UCSD-AML1 (cell line): ENCODE data around the gene C11orf86.
A peak's percentile ranks its signal among the peaks of the same experiment; 100 is the strongest.

Experiments used
- DNase-seq: peaks from one replicate; lab custom pipeline; 2025; ENCODE audit not compliant: unreplicated experiment; lab: John Stamatoyannopoulos, UW

The C11orf86 gene

DNA sequence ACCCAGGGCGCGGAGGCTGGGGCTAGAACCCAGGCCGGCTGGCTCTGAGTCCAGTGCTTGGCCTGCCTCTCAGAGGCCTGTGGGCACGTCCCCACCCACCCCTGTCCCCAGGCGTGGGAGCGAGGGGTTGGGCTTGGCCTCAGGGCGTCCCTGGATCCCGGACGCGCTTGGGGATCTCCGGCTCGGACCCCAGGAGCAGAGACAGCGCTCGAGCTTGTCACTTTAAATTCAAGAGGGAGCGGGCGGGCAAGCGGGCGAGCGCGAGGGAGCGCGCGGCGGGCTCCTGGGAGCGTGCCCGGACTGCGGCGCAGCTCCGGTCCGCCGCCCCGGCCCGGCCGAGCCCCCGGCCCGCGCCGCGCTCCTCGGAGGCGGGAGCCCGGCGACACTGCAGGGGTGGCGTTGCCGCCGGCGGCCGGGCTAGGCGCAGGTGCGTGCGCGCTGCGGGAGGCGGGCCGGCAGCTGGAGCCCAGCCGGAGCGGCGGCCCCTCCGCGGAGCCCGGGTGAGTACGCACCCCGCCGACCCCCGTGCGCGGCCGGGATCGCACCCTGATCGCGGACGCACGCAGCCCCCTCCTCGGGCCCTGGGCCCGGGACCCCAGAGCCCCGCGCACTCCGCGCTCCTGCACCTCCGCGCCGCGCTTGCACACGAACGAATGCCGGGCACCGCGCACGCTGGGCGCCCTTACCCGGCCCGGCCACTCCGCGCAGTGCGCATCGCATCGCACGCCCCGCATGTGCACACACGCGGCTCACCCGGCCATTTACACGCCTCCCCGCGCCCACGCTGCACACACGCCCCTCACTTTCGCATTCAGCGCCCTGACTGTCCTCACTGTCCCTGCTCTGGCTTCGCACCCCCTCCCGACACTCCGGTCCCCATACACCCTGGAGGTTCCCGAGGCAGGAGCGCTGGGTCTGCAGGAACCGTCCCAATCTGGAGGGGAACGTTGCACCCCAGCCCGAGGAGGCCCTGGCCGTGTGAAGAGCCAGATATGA, 48.2 kb downstream of the C11orf86 start, which contains the start of gene SYT12:
Gene SYT12, plus strand, starts transcription at position 174 of the 996 bp plus-strand sequence. CDS start 7,011 bp downstream, outside the sequence.
- no peak for DNase-seq

DNA sequence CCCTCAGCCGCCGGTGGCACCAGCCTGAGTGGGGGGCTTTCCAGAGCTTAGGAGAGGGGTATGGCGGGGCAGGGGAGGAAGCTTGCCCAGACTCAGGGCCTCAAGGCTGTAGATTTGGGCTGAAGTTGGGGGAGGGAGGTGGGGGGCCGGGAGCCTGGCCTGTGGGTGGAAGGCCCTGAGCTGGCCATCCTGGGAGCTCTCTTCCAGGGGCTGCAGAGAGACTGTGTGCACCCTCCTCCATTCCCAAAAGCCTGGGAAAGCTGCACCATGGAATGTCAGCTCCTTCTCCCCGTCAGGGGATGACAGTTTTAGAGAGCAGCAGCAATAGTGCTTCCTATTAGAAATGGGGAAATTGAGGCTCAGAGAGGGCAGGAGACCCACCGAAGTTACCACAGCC, 48.9 kb downstream of the C11orf86 start:
- DNase-seq, result no peak

DNA sequence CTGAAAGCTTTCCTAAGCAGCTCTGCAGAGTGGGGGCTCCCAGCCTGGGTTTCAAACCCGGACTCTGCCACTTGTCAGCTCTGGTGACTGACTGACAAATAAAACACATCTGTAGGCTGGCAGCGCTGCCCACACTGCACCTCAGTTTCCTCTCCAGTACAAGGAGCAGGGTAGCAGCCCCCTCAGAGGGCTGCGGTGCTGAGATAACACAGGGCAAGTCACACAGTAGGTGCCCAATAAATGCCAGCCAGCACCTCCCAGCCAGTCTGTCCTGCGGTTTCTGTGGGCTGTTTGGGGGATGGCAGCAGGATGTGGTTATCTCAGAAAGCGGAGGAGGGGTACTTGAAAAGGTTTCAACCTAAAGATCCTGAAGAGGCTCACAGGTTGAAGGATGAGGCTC, 49.3 kb downstream of the C11orf86 start:
- peak; percentile 72 for DNase-seq

DNA sequence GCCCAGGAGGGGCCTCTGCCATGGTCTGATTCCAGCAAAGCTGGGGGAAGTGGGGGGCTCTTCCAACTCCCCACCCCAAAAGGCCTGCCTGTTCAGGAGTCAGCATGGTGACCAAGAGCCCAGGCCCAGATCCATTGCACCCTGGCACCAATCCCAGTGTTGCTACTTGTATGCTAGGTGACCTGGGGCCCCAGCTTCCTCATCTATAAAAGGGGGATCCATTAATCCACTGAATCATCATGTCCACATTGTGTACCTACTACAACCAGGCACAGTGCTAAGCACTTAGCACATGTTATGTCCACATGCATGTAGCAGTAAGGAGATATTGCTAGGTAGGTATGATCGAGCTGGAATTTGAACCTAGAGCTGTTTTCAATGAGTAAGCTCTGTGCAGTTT, 49.9 kb downstream of the C11orf86 start:
- DNase-seq, result no peak

DNA sequence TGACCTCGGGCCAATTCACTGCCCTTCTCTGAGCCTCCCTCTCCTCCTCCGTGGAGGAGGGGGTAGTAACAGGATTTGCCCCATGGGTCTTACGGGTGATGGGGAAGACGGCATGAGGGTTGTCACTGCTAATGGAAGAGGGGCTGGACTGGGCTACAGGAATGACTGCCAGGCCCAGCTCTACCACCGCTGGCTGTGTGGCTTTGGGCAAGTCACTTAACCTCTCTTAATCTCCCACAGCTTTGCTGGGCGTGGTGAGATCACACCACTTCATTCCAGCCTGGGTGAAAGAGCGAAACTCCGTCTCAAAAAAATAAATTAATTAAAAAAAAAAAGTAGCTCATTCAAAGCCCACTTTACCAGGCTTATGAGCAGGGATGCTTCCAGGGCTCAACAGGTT, 50.6 kb downstream of the C11orf86 start:
- no peak for DNase-seq
